GM12878 (cell line): ENCODE results near the gene PARG. TPM values are rescaled to one million over a fixed set of nuclear protein-coding genes. Genes with fewer than 3 reads are reported as not detected.
"Not testable (repeated sequence)": the region's sequence is repeated elsewhere in the genome, so short reads cannot be mapped to it uniquely, and the experiment has no call there.

Source experiments
- ATAC-seq: fragments of 200-7000 bp; cut with Tn5 transposase; 3 replicates; pipeline ENCODE4 v1.9.1; 2020; ENCODE audit warnings: mild to moderate bottlenecking, moderate library complexity
- BruUV-seq: library from RNA; stranded (reverse); fragments of 400-500 nt; replicated peaks from 2 replicates; lab custom pipeline; 2021; lab: Mats Ljungman, UMichigan
- CTCF ChIA-PET: fragments of 300-600 bp; sonication (Branson Sonifier 250); formaldehyde crosslinking; extraction: SDS; loops from one replicate; lab custom pipeline; 2021; ENCODE audit warnings: inconsistent platforms; lab: Yijun Ruan, JAX
- POLR2A ChIA-PET: fragments of 350-600 bp; formaldehyde crosslinking; extraction: SDS; loops from one replicate; lab custom pipeline; 2021; ENCODE audit warnings: inconsistent platforms; lab: Charles Lee
- RAD21 ChIA-PET: fragments of 300-600 bp; sonication (Branson Sonifier 250); formaldehyde crosslinking; loops from one replicate; lab custom pipeline; 2023; ENCODE audit warnings: antibody characterized with exemption; ENCODE audit not compliant: unreplicated experiment; lab: Charles Lee
- SMC1A ChIA-PET: fragments of 300-600 bp; sonication (Branson Sonifier 250); formaldehyde crosslinking; loops from one replicate; lab custom pipeline; 2023; ENCODE audit not compliant: unreplicated experiment, uncharacterized antibody; lab: Charles Lee
- DNase-seq: peaks from one replicate; pipeline ENCODE4 v3.0.0-alpha.2; 2011; ENCODE audit warnings: low read depth, low spot score
- FAIRE-seq: peaks from 3 replicates; lab custom pipeline; 2011; peaks lifted over from hg19 to GRCh38; lab: Jason Lieb, UNC
- H2AFZ ChIP-seq: 2 replicates; pipeline ENCODE4 v1.6.0; 2011; ENCODE audit warnings: low read depth, low read length, control low read depth; ENCODE audit not compliant: control insufficient read depth
- H3K27ac ChIP-seq: 2 replicates; pipeline ENCODE4 v1.5.1; 2011; ENCODE audit warnings: control low read depth; ENCODE audit not compliant: control insufficient read depth, insufficient read depth
- H3K27me3 ChIP-seq, 2 experiments: replicated peaks in 1 of 2; 2 replicates each; pipeline versions ENCODE4 v1.6.0 to v1.6.1; 2011; ENCODE audit warnings: low read length in 1 of 2; ENCODE audit not compliant: control insufficient read depth in 2 of 2, insufficient read depth in 2 of 2
- H3K36me3 ChIP-seq, 2 experiments: 2 replicates each; pipeline ENCODE4 v1.5.1; 2011; ENCODE audit warnings: low read length in 1 of 2; ENCODE audit not compliant: control insufficient read depth in 2 of 2, insufficient read depth in 2 of 2
- H3K4me1 ChIP-seq: 2 replicates; pipeline ENCODE4 v1.6.1; 2011; ENCODE audit warnings: mild to moderate bottlenecking, low read length, moderate library complexity, mixed read lengths; ENCODE audit not compliant: control insufficient read depth, insufficient read depth
- H3K4me2 ChIP-seq: 2 replicates; pipeline ENCODE4 v1.6.0; 2011; ENCODE audit warnings: control low read depth; ENCODE audit not compliant: control insufficient read depth, insufficient read depth
- H3K4me3 ChIP-seq: fragments of 200-600 bp; sonication (generic); 2 replicates; pipeline ENCODE4 v1.5.1; 2016
- H3K79me2 ChIP-seq: 2 replicates; pipeline ENCODE4 v1.6.0; 2011; ENCODE audit warnings: low read length; ENCODE audit not compliant: control insufficient read depth, insufficient read depth
- H3K9ac ChIP-seq: 2 replicates; pipeline ENCODE4 v1.8.0; 2011; ENCODE audit warnings: low read length, control low read depth, mixed read lengths; ENCODE audit not compliant: control insufficient read depth, insufficient read depth
- H3K9me3 ChIP-seq: replicated peaks from 3 replicates; pipeline ENCODE4 v1.5.1; 2011; ENCODE audit warnings: mild to moderate bottlenecking, low read length; ENCODE audit not compliant: control insufficient read depth, insufficient read depth
- H4K20me1 ChIP-seq: 2 replicates; pipeline ENCODE4 v1.6.0; 2011; ENCODE audit not compliant: control insufficient read depth, insufficient read depth
- WGBS: methylation state at CpG from one replicate; pipeline ENCODE4 v1.1.6; 2016; ENCODE audit warnings: low lambda C conversion rate; ENCODE audit not compliant: insufficient replicate concordance, insufficient coverage; ENCODE audit errors: missing lambda C conversion rate; 5-methylcytosine and 5-hydroxymethylcytosine counted together
- in situ Hi-C: fragments of 300-500 bp; cut with MboI; formaldehyde crosslinking; loops from 9 replicates; pipeline ENCODE4 v1.14.3; 2018; ENCODE audit warnings: mixed read lengths
- intact Hi-C: fragments of 100-400 bp; cut with micrococcal nuclease; formaldehyde crosslinking; loops from one replicate; pipeline ENCODE4 v1.14.2; 2022; ENCODE audit not compliant: unreplicated experiment
- polyA plus RNA-seq, 11 experiments: library from polyadenylated mRNA; depleted of rRNA in 4 of 11; unstranded in 6 of 11; stranded (reverse) in 5 of 11; fragments of >200 nt; fragmentation: Nextera tagmentation in 4 of 11; fragmentation: Illumina TruSeq in 1 of 11; extraction: Ambion mirVana in 4 of 11; extraction: Trizol in 1 of 11; gene quantifications; 1 replicate in 1 of 11; 2 replicates in 10 of 11; pipeline versions ENCODE4 v1.2.1 to v1.2.3, GENCODE V29; 2011 to 2016; ENCODE audit warnings: inconsistent platforms in 2 of 11, missing spikeins in 2 of 11, low read depth in 1 of 11
- total RNA-seq, 4 experiments: library from RNA; depleted of rRNA in 3 of 4; stranded (reverse); fragments of >200 nt in 3 of 4; fragmentation: Illumina TruSeq in 1 of 4; extraction: Trizol in 1 of 4; gene quantifications; 2 replicates each; pipeline versions ENCODE4 v1.2.1 to v1.2.3, GENCODE V29; 2013 to 2021

PARG gene
- total and polyA plus RNA-seq, 10 of the 15 experiments (the other 5 are each of a cell fraction or from before 2014, with no cell fraction given), result 4.8 to 35.4 (median 21.9) TPM

GRCh38 chr10:49908290-49909080 lies 33.3 kb downstream of the PARG start:
- H3K4me1 ChIP-seq, H3K27me3 ChIP-seq, CTCF ChIA-PET, H3K4me2 ChIP-seq, in situ Hi-C loops, ATAC-seq, H3K9ac ChIP-seq, intact Hi-C loops, POLR2A ChIA-PET, H3K9me3 ChIP-seq, H2AFZ ChIP-seq, H4K20me1 ChIP-seq, FAIRE-seq, BruUV-seq, RAD21 ChIA-PET, H3K79me2 ChIP-seq, H3K36me3 ChIP-seq, SMC1A ChIA-PET, H3K4me3 ChIP-seq, DNase-seq, H3K27ac ChIP-seq: not testable (repeated sequence)
- 100% methylated on average over 4 of the region's 4 CpGs for WGBS

GRCh38 chr10:49903829-49904228 lies 38.0 kb downstream of the PARG start:
- RAD21 ChIA-PET, H3K9me3 ChIP-seq, DNase-seq, intact Hi-C loops, H3K4me2 ChIP-seq, ATAC-seq, SMC1A ChIA-PET, H4K20me1 ChIP-seq, H3K36me3 ChIP-seq, H3K4me1 ChIP-seq, H3K4me3 ChIP-seq, H3K79me2 ChIP-seq, POLR2A ChIA-PET, H3K9ac ChIP-seq, CTCF ChIA-PET, H3K27ac ChIP-seq, H2AFZ ChIP-seq, H3K27me3 ChIP-seq, in situ Hi-C loops, FAIRE-seq, BruUV-seq: not testable (repeated sequence)
- WGBS, result 85% methylated on average over 3 of the region's 3 CpGs

- H3K4me1 ChIP-seq, H3K9ac ChIP-seq, H3K79me2 ChIP-seq, CTCF ChIA-PET, H2AFZ ChIP-seq, POLR2A ChIA-PET, FAIRE-seq, H3K4me2 ChIP-seq, in situ Hi-C loops, H3K4me3 ChIP-seq, ATAC-seq, H3K36me3 ChIP-seq, H3K27ac ChIP-seq, SMC1A ChIA-PET, H4K20me1 ChIP-seq, RAD21 ChIA-PET, H3K27me3 ChIP-seq, intact Hi-C loops, H3K9me3 ChIP-seq, DNase-seq, BruUV-seq: not testable (repeated sequence)
- 98% methylated on average over 2 of the region's 3 CpGs for WGBS
Measured at GRCh38 chr10:49900406-49900805, 41.4 kb downstream of the PARG start.

- H2AFZ ChIP-seq, CTCF ChIA-PET, H3K27me3 ChIP-seq, H3K36me3 ChIP-seq, BruUV-seq, H3K4me3 ChIP-seq, H3K9me3 ChIP-seq, H3K4me1 ChIP-seq, H3K4me2 ChIP-seq, intact Hi-C loops, in situ Hi-C loops, FAIRE-seq, POLR2A ChIA-PET, H4K20me1 ChIP-seq, H3K9ac ChIP-seq, H3K27ac ChIP-seq, SMC1A ChIA-PET, ATAC-seq, H3K79me2 ChIP-seq, RAD21 ChIA-PET, DNase-seq: not testable (repeated sequence)
- 100% methylated on average over 1 of the region's 2 CpGs for WGBS
Measured at GRCh38 chr10:49899999-49900398, 41.8 kb downstream of the PARG start.
